HL-60 (cell line): ENCODE results near the gene BTG3.

Source experiments
- DNase-seq, 2 experiments: peaks; one replicate each; pipeline ENCODE4 v3.0.0-alpha.2; 2010 to 2020; ENCODE audit warnings: low read depth in 1 of 2, low spot score in 1 of 2
- H3K27ac ChIP-seq: fragments of 250-450 bp; sonication (Bioruptor Pico); replicated peaks from 2 replicates; pipeline ENCODE4 v1.5.1; 2020; ENCODE audit warnings: mild to moderate bottlenecking, moderate library complexity
- H3K27me3 ChIP-seq: fragments of 250-450 bp; sonication (Bioruptor Pico); 2 replicates; pipeline ENCODE4 v1.5.1; 2021; ENCODE audit warnings: mild to moderate bottlenecking, moderate library complexity; ENCODE audit not compliant: insufficient read depth, poor library complexity, severe bottlenecking
- H3K4me3 ChIP-seq: replicated peaks from 2 replicates; pipeline ENCODE4 v1.5.1; 2011; ENCODE audit warnings: mild to moderate bottlenecking, control low read depth, low read length; ENCODE audit not compliant: insufficient read depth
- GABPA ChIP-seq: IDR thresholded peaks from 2 replicates; pipeline ENCODE4 v1.6.1; 2012; ENCODE audit warnings: low read depth
- POLR2AphosphoS5 ChIP-seq: IDR thresholded peaks from 2 replicates; pipeline ENCODE4 v1.6.1; 2012; ENCODE audit warnings: low read depth
- SPI1 ChIP-seq: IDR thresholded peaks from 2 replicates; pipeline ENCODE4 v1.6.1; 2012; ENCODE audit warnings: low read depth, mild to moderate bottlenecking, borderline replicate concordance
- TF ChIP-seq, protein P1 (sequence below): IDR thresholded peaks from 2 replicates; pipeline ENCODE4 v1.6.1; 2012; ENCODE audit warnings: low read depth; ENCODE audit not compliant: insufficient replicate concordance
- TF ChIP-seq, protein P2 (sequence below): IDR thresholded peaks from one replicate; pipeline ENCODE4 v1.5.1; 2011; ENCODE audit warnings: low read length, control low read depth, inconsistent platforms; ENCODE audit not compliant: insufficient read depth

The BTG3 gene

DNA sequence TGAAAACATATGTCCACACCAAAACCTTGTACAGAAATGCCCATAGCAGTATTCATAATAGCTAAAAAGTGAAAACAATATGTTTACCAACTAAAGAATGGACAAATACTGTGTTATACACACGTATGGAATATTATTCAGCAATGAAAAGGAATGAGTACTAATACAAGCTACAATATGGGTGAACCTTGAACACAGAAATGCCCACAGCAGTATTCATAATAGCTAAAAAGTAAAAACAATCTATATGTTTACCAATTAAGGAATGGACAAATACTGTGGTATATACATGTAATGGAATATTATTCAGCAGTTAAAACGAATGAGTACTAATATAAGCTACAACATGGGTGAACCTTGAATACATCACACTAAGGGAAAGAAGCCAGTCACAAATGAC, 3.0 kb downstream of the BTG3 start:
- Histone ChIP-seq H3K27me3 (no peaks in the 10 kb centered on the region), H3K4me3 (no peak overlapping the region), H3K27ac (no peak overlapping the region)
- DNase-seq = no peak
- TF ChIP-seq, protein P1, sequence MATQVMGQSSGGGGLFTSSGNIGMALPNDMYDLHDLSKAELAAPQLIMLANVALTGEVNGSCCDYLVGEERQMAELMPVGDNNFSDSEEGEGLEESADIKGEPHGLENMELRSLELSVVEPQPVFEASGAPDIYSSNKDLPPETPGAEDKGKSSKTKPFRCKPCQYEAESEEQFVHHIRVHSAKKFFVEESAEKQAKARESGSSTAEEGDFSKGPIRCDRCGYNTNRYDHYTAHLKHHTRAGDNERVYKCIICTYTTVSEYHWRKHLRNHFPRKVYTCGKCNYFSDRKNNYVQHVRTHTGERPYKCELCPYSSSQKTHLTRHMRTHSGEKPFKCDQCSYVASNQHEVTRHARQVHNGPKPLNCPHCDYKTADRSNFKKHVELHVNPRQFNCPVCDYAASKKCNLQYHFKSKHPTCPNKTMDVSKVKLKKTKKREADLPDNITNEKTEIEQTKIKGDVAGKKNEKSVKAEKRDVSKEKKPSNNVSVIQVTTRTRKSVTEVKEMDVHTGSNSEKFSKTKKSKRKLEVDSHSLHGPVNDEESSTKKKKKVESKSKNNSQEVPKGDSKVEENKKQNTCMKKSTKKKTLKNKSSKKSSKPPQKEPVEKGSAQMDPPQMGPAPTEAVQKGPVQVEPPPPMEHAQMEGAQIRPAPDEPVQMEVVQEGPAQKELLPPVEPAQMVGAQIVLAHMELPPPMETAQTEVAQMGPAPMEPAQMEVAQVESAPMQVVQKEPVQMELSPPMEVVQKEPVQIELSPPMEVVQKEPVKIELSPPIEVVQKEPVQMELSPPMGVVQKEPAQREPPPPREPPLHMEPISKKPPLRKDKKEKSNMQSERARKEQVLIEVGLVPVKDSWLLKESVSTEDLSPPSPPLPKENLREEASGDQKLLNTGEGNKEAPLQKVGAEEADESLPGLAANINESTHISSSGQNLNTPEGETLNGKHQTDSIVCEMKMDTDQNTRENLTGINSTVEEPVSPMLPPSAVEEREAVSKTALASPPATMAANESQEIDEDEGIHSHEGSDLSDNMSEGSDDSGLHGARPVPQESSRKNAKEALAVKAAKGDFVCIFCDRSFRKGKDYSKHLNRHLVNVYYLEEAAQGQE = no peak
- TF ChIP-seq, protein P2, sequence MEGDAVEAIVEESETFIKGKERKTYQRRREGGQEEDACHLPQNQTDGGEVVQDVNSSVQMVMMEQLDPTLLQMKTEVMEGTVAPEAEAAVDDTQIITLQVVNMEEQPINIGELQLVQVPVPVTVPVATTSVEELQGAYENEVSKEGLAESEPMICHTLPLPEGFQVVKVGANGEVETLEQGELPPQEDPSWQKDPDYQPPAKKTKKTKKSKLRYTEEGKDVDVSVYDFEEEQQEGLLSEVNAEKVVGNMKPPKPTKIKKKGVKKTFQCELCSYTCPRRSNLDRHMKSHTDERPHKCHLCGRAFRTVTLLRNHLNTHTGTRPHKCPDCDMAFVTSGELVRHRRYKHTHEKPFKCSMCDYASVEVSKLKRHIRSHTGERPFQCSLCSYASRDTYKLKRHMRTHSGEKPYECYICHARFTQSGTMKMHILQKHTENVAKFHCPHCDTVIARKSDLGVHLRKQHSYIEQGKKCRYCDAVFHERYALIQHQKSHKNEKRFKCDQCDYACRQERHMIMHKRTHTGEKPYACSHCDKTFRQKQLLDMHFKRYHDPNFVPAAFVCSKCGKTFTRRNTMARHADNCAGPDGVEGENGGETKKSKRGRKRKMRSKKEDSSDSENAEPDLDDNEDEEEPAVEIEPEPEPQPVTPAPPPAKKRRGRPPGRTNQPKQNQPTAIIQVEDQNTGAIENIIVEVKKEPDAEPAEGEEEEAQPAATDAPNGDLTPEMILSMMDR = no peak
- TF ChIP-seq POLR2AphosphoS5 = no peak
- no peak for TF ChIP-seq GABPA
- TF ChIP-seq SPI1 = no peak

DNA sequence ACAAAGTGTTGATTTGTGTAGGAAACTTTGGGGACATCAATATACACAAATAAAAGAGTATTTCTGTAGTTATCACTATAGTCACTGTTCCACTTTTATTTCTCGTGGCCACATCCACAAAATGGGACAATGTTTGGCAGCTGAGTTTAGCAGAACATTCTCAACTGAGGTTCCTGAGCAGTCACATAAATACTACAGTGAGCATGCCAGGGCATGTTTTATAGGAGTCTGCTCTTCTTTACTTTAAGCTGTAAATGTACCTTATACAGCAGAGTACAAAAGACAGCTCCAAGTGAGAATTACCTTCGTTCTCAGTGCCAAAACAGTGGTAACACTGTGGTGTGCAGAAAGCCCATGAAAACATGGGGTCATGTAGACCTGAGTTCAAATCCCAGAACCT, 5.0 kb downstream of the BTG3 start:
- no peak overlapping the region for H3K4me3 ChIP-seq
- TF ChIP-seq, protein P1 = no peak
- TF ChIP-seq SPI1 (no peak), GABPA (no peak), POLR2AphosphoS5 (no peak)
- TF ChIP-seq, protein P2 = no peak
- no peak for DNase-seq
- H3K27ac ChIP-seq = no peak overlapping the region
- no peaks in the 10 kb centered on the region for H3K27me3 ChIP-seq

DNA sequence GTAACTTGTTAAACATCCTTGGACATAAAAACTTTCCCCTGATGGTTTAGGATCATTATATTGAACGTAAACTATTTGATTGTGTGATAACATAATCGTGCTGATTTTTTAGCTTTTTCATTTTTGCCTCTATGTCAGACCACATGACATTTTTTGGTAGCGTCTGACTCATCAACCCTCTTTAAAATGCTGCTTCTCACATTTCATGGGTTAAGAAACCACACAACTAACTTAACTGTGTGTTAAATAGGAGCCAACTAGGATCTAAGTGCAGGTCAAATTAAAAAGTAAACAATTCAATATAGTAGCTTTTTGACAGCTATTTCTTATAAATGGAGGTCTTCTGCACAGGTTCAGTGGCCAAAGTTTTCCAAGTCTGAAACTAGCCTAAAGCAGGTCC, 9.8 kb downstream of the BTG3 start:
- no peak for TF ChIP-seq SPI1
- TF ChIP-seq, protein P2 = no peak
- no peak for TF ChIP-seq GABPA
- no peak for TF ChIP-seq POLR2AphosphoS5
- TF ChIP-seq, protein P1 = no peak
- DNase-seq = no peak
- H3K4me3 ChIP-seq = no peak overlapping the region
- no peak overlapping the region for H3K27ac ChIP-seq
- no peaks in the 10 kb centered on the region for H3K27me3 ChIP-seq
